ENCODE results near the gene TMEFF2. TPM values are rescaled to one million over a fixed set of nuclear protein-coding genes. Genes with fewer than 3 reads are reported as not detected.

TMEFF2 gene
- total and polyA plus RNA-seq, 2 of the 8 experiments (the other 6 are each of a cell fraction or from before 2014, with no cell fraction given) = 0.91 to 3.7 TPM

DNA sequence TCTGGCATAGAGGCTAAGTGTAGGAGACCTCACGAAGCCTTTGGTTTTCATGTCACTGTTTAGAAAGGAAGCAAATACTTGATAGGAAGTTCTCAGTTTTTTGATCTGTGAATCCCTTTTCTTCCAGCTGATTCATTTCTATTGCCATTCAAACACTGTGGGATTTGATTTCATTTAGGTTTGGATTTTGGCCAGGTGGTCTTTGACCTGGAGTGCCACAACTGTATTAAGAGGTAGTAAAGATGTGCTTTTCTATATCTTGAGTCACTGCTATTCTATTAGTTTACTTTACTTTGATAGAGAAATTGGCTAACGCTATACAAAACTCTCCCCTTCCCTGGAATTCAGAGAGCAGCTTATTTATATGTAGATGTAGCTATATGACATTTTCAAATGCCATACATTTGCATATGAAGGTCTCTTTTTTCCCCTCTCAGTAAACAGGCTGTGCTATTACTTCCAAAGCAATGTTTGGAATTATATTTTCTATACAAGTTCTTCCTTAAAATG is 215.5 kb downstream of the TMEFF2 start:
- Histone ChIP-seq H3K23ac (ENCODE audit: insufficient read length) (no peak overlapping the region), H3K9ac (replicated peaks in 1 of 4; ENCODE audit: extremely low read depth in 1 of 4, low read depth in 3 of 4, low read length in 3 of 4) (no peak overlapping the region), H3K18ac (ENCODE audit: extremely low read depth, low read length) (no peak overlapping the region; the same call in 1 of the 2 replicates), H3K9me3 (ENCODE audit: insufficient read depth in 2 of 2, low read depth in 1 of 2, low read length in 1 of 2) (no peaks in the 10 kb centered on the region), H3K4me3 (ENCODE audit: extremely low read depth in 1 of 4, insufficient read depth in 2 of 4, low read depth in 3 of 4, low read length in 4 of 4) (peak overlapping the region in 1 of 4 experiments; percentile 29; a peak in 1 of 8 replicates), H2BK20ac (ENCODE audit: low read length) (peak overlapping the region; percentile 38; the same call in 1 of the 2 replicates), H2BK15ac (ENCODE audit: low read length) (no peak overlapping the region), H3K56ac (replicated peaks; ENCODE audit: insufficient read length, low read depth, low read length) (no peak overlapping the region), H3K79me2 (ENCODE audit: control insufficient read depth in 1 of 2, insufficient read depth in 2 of 2, low read length in 2 of 2) (no peaks in the 10 kb centered on the region), H4K8ac (ENCODE audit: extremely low read depth, insufficient read depth, low read length) (no peak overlapping the region), H4K5ac (ENCODE audit: insufficient read length, low read depth, low read length) (no peak overlapping the region), H2AK5ac (ENCODE audit: low read depth, low read length) (no peak overlapping the region), H2AFZ (ENCODE audit: low read length) (no peak overlapping the region), H3K4me2 (ENCODE audit: insufficient read depth in 1 of 2, low read depth in 2 of 2, low read length in 2 of 2) (peak overlapping the region; percentile 26 to 34; a peak in 2 of 4 replicates), H3K36me3 (ENCODE audit: control insufficient read depth in 2 of 4, insufficient read depth in 4 of 4, low read length in 3 of 4) (no peaks in the 10 kb centered on the region), H4K20me1 (replicated peaks in 1 of 2; ENCODE audit: control insufficient read depth in 1 of 2, insufficient read depth in 2 of 2, low read length in 2 of 2) (no peaks in the 10 kb centered on the region), H3K4me1 (replicated peaks in 1 of 4; ENCODE audit: control insufficient read depth in 3 of 4, insufficient read depth in 4 of 4, low read length in 3 of 4) (peaks cover 0 to 13% (median 2%) of the 10 kb centered on the region in 4 experiments; a peak in 1 of 7 replicates), H2BK5ac (ENCODE audit: low read depth, low read length) (no peak overlapping the region), H3K79me1 (ENCODE audit: low read depth, low read length) (no peaks in the 10 kb centered on the region), H3K23me2 (ENCODE audit: low read depth, low read length) (no peaks in the 10 kb centered on the region), H3K27me3 (replicated peaks in 1 of 4; ENCODE audit: control insufficient read depth in 3 of 4, extremely low read depth in 1 of 4, insufficient read depth in 3 of 4, low read length in 3 of 4) (no peaks in the 10 kb centered on the region), H3K27ac (ENCODE audit: low read depth, low read length) (no peak overlapping the region), H2BK120ac (replicated peaks; ENCODE audit: low read depth, low read length) (no peak overlapping the region), H2BK12ac (ENCODE audit: low read depth, low read length) (no peak overlapping the region), H4K91ac (replicated peaks; ENCODE audit: insufficient read length, low read length) (no peak overlapping the region), H3K14ac (ENCODE audit: insufficient read length) (no peak overlapping the region), H3K4ac (replicated peaks; ENCODE audit: insufficient read length, low read depth, low read length) (no peak overlapping the region)
- 29% methylated on average over 2 of the region's 2 CpGs; no CpG with 5 or more reads in 1 of the 2 experiments for WGBS, 2 experiments (ENCODE audit: extremely low coverage in 1 of 2, insufficient coverage in 1 of 2, insufficient read length in 1 of 2, insufficient replicate concordance in 2 of 2, low coverage in 1 of 2, low lambda C conversion rate in 2 of 2, missing lambda C conversion rate in 1 of 2)
- CTCF ChIA-PET (ENCODE audit: partially characterized antibody) = interaction anchor here (1.1 kb wide), 1 partner anchor 50 kb away, joined by 3 read pairs; no protein-coding TSS in a partner anchor
- POLR2A ChIA-PET (ENCODE audit: partially characterized antibody) = no interaction called here
- FAIRE-seq = no peak
- no peak for DNase-seq (ENCODE audit: low read depth in 1 of 2, low spot score in 2 of 2)
- TF ChIP-seq, protein P1, sequence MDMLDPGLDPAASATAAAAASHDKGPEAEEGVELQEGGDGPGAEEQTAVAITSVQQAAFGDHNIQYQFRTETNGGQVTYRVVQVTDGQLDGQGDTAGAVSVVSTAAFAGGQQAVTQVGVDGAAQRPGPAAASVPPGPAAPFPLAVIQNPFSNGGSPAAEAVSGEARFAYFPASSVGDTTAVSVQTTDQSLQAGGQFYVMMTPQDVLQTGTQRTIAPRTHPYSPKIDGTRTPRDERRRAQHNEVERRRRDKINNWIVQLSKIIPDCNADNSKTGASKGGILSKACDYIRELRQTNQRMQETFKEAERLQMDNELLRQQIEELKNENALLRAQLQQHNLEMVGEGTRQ (IDR thresholded peaks at IDR 0.05; ENCODE audit: low read length) = no peak
- TF ChIP-seq ZNF274 (IDR thresholded peaks at IDR 0.05; ENCODE audit: borderline replicate concordance, extremely low read depth, low read length) (no peak), SP4 (IDR thresholded peaks at IDR 0.05; ENCODE audit: low read length) (no peak), TAF7 (optimal IDR thresholded peaks at IDR 0.05; ENCODE audit: borderline replicate concordance, low read depth, low read length) (no peak), EGR1 (IDR thresholded peaks at IDR 0.05; ENCODE audit: borderline replicate concordance, low read depth, low read length) (no peak), POLR2AphosphoS5 (IDR thresholded peaks at IDR 0.05; ENCODE audit: low read depth, low read length) (no peak)
- TF ChIP-seq, protein P2, sequence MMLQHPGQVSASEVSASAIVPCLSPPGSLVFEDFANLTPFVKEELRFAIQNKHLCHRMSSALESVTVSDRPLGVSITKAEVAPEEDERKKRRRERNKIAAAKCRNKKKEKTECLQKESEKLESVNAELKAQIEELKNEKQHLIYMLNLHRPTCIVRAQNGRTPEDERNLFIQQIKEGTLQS (IDR thresholded peaks at IDR 0.05; ENCODE audit: insufficient read depth, low read depth, low read length) = no peak
- TF ChIP-seq, protein P3, sequence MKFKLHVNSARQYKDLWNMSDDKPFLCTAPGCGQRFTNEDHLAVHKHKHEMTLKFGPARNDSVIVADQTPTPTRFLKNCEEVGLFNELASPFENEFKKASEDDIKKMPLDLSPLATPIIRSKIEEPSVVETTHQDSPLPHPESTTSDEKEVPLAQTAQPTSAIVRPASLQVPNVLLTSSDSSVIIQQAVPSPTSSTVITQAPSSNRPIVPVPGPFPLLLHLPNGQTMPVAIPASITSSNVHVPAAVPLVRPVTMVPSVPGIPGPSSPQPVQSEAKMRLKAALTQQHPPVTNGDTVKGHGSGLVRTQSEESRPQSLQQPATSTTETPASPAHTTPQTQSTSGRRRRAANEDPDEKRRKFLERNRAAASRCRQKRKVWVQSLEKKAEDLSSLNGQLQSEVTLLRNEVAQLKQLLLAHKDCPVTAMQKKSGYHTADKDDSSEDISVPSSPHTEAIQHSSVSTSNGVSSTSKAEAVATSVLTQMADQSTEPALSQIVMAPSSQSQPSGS (IDR thresholded peaks at IDR 0.05; ENCODE audit: low read length) = no peak
- TF ChIP-seq, protein P4, sequence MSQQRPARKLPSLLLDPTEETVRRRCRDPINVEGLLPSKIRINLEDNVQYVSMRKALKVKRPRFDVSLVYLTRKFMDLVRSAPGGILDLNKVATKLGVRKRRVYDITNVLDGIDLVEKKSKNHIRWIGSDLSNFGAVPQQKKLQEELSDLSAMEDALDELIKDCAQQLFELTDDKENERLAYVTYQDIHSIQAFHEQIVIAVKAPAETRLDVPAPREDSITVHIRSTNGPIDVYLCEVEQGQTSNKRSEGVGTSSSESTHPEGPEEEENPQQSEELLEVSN (IDR thresholded peaks at IDR 0.05) = no peak

All from H1 (cell line).